Fibroblast of pulmonary artery (primary cell): ENCODE results near the gene PRKCE.

Source experiments
- DNase-seq: peaks from one replicate; pipeline ENCODE4 v3.0.0-alpha.2; 2010; ENCODE audit warnings: low read depth
- H3K4me3 ChIP-seq: replicated peaks from 2 replicates; pipeline ENCODE4 v1.5.1; 2011; ENCODE audit warnings: low read depth, mild to moderate bottlenecking, control low read depth, low read length, moderate library complexity
- CTCF ChIP-seq: IDR thresholded peaks from 2 replicates; pipeline ENCODE4 v1.5.1; 2011; ENCODE audit warnings: mild to moderate bottlenecking, control low read depth, low read length, inconsistent platforms; ENCODE audit errors: missing control alignments

The PRKCE gene

GRCh38 chr2:45675263-45675812 lies 23.9 kb downstream of the PRKCE start:
- peak; percentile 30 for DNase-seq

GRCh38 chr2:45676088-45676487 lies 24.6 kb downstream of the PRKCE start:
- no peak for DNase-seq
- H3K4me3 ChIP-seq = no peak overlapping the region
- no peak for TF ChIP-seq CTCF

More at GRCh38 chr2:45675263-45675812, 23.9 kb downstream of the PRKCE start:
- no peak overlapping the region for H3K4me3 ChIP-seq
- no peak for TF ChIP-seq CTCF

- no peak for DNase-seq
- no peak overlapping the region for H3K4me3 ChIP-seq
- no peak for TF ChIP-seq CTCF
These were observed 27.4 kb downstream of the PRKCE start for GRCh38 chr2:45678791-45679348.

GRCh38 chr2:45680351-45680967 lies 29.0 kb downstream of the PRKCE start:
- TF ChIP-seq CTCF = no peak
- H3K4me3 ChIP-seq = no peak overlapping the region
- no peak for DNase-seq

- H3K4me3 ChIP-seq = no peak overlapping the region
- DNase-seq = peak; percentile 82
- no peak for TF ChIP-seq CTCF
These were observed 30.2 kb downstream of the PRKCE start for GRCh38 chr2:45681675-45682074.

- no peak for TF ChIP-seq CTCF
- DNase-seq = no peak
- no peak overlapping the region for H3K4me3 ChIP-seq
These were observed 31.8 kb downstream of the PRKCE start for GRCh38 chr2:45683292-45683691.

GRCh38 chr2:45684756-45685155 lies 33.3 kb downstream of the PRKCE start:
- DNase-seq = no peak
- no peak for TF ChIP-seq CTCF

More at GRCh38 chr2:45684756-45685155, 33.3 kb downstream of the PRKCE start:
- H3K4me3 ChIP-seq = no peak overlapping the region
